OCI-M2 (cell line): ENCODE measurements around the gene GZMM.

Source experiments
- DNase-seq: peaks from one replicate; lab custom pipeline; 2025; ENCODE audit not compliant: unreplicated experiment; lab: John Stamatoyannopoulos, UW

GZMM gene

GRCh38 chr19:533364-534058, 10.3 kb upstream of the GZMM start:
- DNase-seq = no peak

- DNase-seq = no peak
Observed at GRCh38 chr19:534088-534487, 9.8 kb upstream of the GZMM start.

- DNase-seq = no peak
Observed at GRCh38 chr19:535017-535835, 8.6 kb upstream of the GZMM start.

- DNase-seq = no peak
Observed at GRCh38 chr19:536031-536880, 7.6 kb upstream of the GZMM start.

GRCh38 chr19:536881-537404, 6.9 kb upstream of the GZMM start:
- no peak for DNase-seq

GRCh38 chr19:538641-539428, 5.0 kb upstream of the GZMM start:
- DNase-seq = no peak

- DNase-seq = no peak
Observed at GRCh38 chr19:539429-540030, 4.3 kb upstream of the GZMM start.

- DNase-seq = no peak
Observed at GRCh38 chr19:540867-541637, 2.8 kb upstream of the GZMM start.

- no peak for DNase-seq
Observed at GRCh38 chr19:541699-542098, 2.2 kb upstream of the GZMM start.

GRCh38 chr19:542173-542866, 1.5 kb upstream of the GZMM start:
- DNase-seq = no peak

GRCh38 chr19:547117-547516, 3.3 kb downstream of the GZMM start:
- no peak for DNase-seq

GRCh38 chr19:547836-548720, 4.2 kb downstream of the GZMM start:
- no peak for DNase-seq

GRCh38 chr19:548886-549830, 5.3 kb downstream of the GZMM start:
- DNase-seq = no peak

GRCh38 chr19:554817-555216, 11.0 kb downstream of the GZMM start:
- no peak for DNase-seq

GRCh38 chr19:555474-555808, 11.6 kb downstream of the GZMM start:
- DNase-seq = no peak

- no peak for DNase-seq
Observed at GRCh38 chr19:556611-557382, 12.9 kb downstream of the GZMM start.
